ENCODE results near the gene USP17L24.
"Not testable (repeated sequence)": the region's sequence is repeated elsewhere in the genome, so short reads cannot be mapped to it uniquely, and the experiment has no call there.

USP17L24 gene, protein sequence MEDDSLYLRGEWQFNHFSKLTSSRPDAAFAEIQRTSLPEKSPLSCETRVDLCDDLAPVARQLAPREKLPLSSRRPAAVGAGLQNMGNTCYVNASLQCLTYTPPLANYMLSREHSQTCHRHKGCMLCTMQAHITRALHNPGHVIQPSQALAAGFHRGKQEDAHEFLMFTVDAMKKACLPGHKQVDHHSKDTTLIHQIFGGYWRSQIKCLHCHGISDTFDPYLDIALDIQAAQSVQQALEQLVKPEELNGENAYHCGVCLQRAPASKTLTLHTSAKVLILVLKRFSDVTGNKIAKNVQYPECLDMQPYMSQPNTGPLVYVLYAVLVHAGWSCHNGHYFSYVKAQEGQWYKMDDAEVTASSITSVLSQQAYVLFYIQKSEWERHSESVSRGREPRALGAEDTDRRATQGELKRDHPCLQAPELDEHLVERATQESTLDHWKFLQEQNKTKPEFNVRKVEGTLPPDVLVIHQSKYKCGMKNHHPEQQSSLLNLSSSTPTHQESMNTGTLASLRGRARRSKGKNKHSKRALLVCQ

DNA sequence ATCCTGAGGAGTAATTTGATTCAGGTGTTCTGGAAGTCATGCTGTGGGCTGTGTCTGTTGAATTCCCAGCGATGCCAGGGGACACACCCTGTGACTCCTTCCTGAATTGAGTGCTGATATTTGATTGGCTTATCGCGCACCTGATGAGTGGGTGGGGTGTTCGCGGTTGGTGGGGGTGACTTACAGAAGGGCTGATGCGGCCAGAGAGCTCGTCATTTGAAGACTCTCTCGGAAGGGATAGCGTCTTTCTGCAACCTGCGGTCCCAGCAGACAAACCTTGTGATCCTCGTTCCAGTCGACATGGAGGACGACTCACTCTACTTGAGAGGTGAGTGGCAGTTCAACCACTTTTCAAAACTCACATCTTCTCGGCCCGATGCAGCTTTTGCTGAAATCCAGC, at the start of gene USP17L24:
Gene USP17L24, plus strand, starts transcription at position 301 of the 400 bp plus-strand sequence. Its CDS starts 0 bp downstream, at position 301.
- not testable (repeated sequence) for DNase-seq (ENCODE audit: low spot score); FAIRE-seq

DNA sequence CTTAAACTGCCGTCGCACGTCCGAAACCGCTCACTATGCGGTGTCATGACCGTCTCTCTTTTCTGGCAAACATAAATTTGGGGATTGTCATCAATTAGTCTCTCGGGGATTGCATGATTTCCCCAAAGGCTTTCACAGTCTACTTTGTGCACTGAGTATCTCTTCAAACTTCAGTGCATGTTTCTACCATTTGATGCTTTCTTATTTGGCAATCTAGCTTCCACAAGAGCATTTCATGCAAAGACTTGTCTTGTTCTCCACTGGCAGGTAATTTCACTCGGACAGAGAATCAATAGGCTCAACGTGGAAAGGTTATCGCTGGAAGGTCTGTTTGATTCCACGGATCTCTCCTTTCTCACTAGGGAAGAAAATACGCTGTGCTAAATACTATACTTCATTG, 774 bp upstream of the USP17L24 start:
- not testable (repeated sequence) for DNase-seq (ENCODE audit: low spot score); FAIRE-seq

DNA sequence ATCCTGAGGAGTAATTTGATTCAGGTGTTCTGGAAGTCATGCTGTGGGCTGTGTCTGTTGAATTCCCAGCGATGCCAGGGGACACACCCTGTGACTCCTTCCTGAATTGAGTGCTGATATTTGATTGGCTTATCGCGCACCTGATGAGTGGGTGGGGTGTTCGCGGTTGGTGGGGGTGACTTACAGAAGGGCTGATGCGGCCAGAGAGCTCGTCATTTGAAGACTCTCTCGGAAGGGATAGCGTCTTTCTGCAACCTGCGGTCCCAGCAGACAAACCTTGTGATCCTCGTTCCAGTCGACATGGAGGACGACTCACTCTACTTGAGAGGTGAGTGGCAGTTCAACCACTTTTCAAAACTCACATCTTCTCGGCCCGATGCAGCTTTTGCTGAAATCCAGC, 4.6 kb downstream of the USP17L24 start, which contains the start of gene USP17L25:
Gene USP17L25, plus strand, starts transcription at position 301 of the 400 bp plus-strand sequence. Its CDS starts 0 bp downstream, at position 301.
- not testable (repeated sequence) for DNase-seq (ENCODE audit: low spot score); FAIRE-seq

DNA sequence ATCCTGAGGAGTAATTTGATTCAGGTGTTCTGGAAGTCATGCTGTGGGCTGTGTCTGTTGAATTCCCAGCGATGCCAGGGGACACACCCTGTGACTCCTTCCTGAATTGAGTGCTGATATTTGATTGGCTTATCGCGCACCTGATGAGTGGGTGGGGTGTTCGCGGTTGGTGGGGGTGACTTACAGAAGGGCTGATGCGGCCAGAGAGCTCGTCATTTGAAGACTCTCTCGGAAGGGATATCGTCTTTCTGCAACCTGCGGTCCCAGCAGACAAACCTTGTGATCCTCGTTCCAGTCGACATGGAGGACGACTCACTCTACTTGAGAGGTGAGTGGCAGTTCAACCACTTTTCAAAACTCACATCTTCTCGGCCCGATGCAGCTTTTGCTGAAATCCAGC, 9.4 kb downstream of the USP17L24 start, which contains the start of gene USP17L26:
Gene USP17L26, plus strand, starts transcription at position 301 of the 400 bp plus-strand sequence. Its CDS starts 0 bp downstream, at position 301.
- not testable (repeated sequence) for FAIRE-seq; DNase-seq (ENCODE audit: low spot score)

DNA sequence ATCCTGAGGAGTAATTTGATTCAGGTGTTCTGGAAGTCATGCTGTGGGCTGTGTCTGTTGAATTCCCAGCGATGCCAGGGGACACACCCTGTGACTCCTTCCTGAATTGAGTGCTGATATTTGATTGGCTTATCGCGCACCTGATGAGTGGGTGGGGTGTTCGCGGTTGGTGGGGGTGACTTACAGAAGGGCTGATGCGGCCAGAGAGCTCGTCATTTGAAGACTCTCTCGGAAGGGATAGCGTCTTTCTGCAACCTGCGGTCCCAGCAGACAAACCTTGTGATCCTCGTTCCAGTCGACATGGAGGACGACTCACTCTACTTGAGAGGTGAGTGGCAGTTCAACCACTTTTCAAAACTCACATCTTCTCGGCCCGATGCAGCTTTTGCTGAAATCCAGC, 14.1 kb downstream of the USP17L24 start, which contains the start of gene USP17L5:
Gene USP17L5, plus strand, starts transcription at position 301 of the 400 bp plus-strand sequence. Its CDS starts 0 bp downstream, at position 301.
- FAIRE-seq; DNase-seq (ENCODE audit: low spot score): not testable (repeated sequence)

DNA sequence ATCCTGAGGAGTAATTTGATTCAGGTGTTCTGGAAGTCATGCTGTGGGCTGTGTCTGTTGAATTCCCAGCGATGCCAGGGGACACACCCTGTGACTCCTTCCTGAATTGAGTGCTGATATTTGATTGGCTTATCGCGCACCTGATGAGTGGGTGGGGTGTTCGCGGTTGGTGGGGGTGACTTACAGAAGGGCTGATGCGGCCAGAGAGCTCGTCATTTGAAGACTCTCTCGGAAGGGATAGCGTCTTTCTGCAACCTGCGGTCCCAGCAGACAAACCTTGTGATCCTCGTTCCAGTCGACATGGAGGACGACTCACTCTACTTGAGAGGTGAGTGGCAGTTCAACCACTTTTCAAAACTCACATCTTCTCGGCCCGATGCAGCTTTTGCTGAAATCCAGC, 18.9 kb downstream of the USP17L24 start, which contains the start of gene USP17L27:
Gene USP17L27, plus strand, starts transcription at position 301 of the 400 bp plus-strand sequence. Its CDS starts 0 bp downstream, at position 301.
- FAIRE-seq; DNase-seq (ENCODE audit: low spot score): not testable (repeated sequence)

DNA sequence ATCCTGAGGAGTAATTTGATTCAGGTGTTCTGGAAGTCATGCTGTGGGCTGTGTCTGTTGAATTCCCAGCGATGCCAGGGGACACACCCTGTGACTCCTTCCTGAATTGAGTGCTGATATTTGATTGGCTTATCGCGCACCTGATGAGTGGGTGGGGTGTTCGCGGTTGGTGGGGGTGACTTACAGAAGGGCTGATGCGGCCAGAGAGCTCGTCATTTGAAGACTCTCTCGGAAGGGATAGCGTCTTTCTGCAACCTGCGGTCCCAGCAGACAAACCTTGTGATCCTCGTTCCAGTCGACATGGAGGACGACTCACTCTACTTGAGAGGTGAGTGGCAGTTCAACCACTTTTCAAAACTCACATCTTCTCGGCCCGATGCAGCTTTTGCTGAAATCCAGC, 23.6 kb downstream of the USP17L24 start, which contains the start of gene USP17L28:
Gene USP17L28, plus strand, starts transcription at position 301 of the 400 bp plus-strand sequence. Its CDS starts 0 bp downstream, at position 301.
- not testable (repeated sequence) for FAIRE-seq; DNase-seq (ENCODE audit: low spot score)

DNA sequence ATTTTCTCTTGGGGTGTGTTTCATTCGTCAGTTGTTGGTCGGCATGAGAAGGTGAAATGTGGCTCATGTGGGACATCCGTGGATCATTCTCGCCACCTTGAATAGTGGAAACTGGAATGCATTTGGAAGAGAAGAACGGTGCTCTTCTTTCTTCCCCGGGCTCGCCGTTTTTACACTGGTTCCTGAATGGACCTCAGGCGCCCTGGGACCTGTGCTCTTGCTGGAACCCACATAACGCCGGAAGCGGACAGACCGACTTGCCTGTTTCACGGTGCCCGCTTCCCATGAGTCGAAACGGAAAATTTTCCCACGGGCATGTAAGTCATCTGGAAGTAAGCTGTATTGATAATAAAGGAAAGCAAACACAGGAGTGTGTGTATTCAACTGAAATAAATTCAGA, 25.9 kb downstream of the USP17L24 start:
- DNase-seq (ENCODE audit: low spot score); FAIRE-seq: not testable (repeated sequence)

DNA sequence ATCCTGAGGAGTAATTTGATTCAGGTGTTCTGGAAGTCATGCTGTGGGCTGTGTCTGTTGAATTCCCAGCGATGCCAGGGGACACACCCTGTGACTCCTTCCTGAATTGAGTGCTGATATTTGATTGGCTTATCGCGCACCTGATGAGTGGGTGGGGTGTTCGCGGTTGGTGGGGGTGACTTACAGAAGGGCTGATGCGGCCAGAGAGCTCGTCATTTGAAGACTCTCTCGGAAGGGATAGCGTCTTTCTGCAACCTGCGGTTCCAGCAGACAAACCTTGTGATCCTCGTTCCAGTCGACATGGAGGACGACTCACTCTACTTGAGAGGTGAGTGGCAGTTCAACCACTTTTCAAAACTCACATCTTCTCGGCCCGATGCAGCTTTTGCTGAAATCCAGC, 28.4 kb downstream of the USP17L24 start, which contains the start of gene USP17L29:
Gene USP17L29, plus strand, starts transcription at position 301 of the 400 bp plus-strand sequence. Its CDS starts 0 bp downstream, at position 301.
- DNase-seq (ENCODE audit: low spot score); FAIRE-seq: not testable (repeated sequence)

DNA sequence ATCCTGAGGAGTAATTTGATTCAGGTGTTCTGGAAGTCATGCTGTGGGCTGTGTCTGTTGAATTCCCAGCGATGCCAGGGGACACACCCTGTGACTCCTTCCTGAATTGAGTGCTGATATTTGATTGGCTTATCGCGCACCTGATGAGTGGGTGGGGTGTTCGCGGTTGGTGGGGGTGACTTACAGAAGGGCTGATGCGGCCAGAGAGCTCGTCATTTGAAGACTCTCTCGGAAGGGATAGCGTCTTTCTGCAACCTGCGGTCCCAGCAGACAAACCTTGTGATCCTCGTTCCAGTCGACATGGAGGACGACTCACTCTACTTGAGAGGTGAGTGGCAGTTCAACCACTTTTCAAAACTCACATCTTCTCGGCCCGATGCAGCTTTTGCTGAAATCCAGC, 37.9 kb downstream of the USP17L24 start, which contains the start of gene USP17L30:
Gene USP17L30, plus strand, starts transcription at position 301 of the 400 bp plus-strand sequence. Its CDS starts 0 bp downstream, at position 301.
- FAIRE-seq; DNase-seq (ENCODE audit: low spot score): not testable (repeated sequence)
